ENCODE measurements around the gene KRT71. TPM values are rescaled to one million over a fixed set of nuclear protein-coding genes. Genes with fewer than 3 reads are reported as not detected.
"Not testable (repeated sequence)": the region's sequence is repeated elsewhere in the genome, so short reads cannot be mapped to it uniquely, and the experiment has no call there.

The KRT71 gene
- total RNA-seq, 1 donor from 2014 or later: not detected

- Histone ChIP-seq H4K20me1 (ENCODE audit: low read depth) (no peaks in the 10 kb centered on the region), H3K4me1 (no peaks in the 10 kb centered on the region), H3K4me2 (no peak overlapping the region), H3K9me3 (ENCODE audit: low read depth) (no peaks in the 10 kb centered on the region), H3K36me3 (no peaks in the 10 kb centered on the region), H2AFZ (replicated peaks) (no peak overlapping the region), H3K79me2 (ENCODE audit: low read depth) (no peaks in the 10 kb centered on the region), H3K27ac (no peak overlapping the region), H3K9ac (no peak overlapping the region), H3F3A (ENCODE audit: low read depth) (no peaks in the 10 kb centered on the region), H3K27me3 (no peaks in the 10 kb centered on the region), H3K4me3 (no peak overlapping the region)
- Mint-ChIP-seq H3K27ac (no peak overlapping the region), H3K9me3 (peaks cover 10% of the 10 kb centered on the region), H3K27me3 (ENCODE audit: insufficient read depth, low read depth) (no peaks in the 10 kb centered on the region), H3K4me3 (no peak overlapping the region), H3K4me1 (no peaks in the 10 kb centered on the region), H3K36me3 (no peaks in the 10 kb centered on the region)
- DNase-seq (ENCODE audit: low spot score): no peak
- TF ChIP-seq EZH2phosphoT487 (IDR thresholded peaks at IDR 0.05) (no peak), EZH2 (IDR thresholded peaks at IDR 0.05) (no peak), CTCF (IDR thresholded peaks at IDR 0.05) (no peak)
Measured at GRCh38 chr12:52508211-52508610, 44.7 kb downstream of the KRT71 start.

GRCh38 chr12:52506858-52507715 is 45.9 kb downstream of the KRT71 start:
- H3K4me1 ChIP-seq: no peaks in the 10 kb centered on the region
- H3K9ac ChIP-seq: no peak overlapping the region
- TF ChIP-seq EZH2phosphoT487 (IDR thresholded peaks at IDR 0.05): no peak
- TF ChIP-seq EZH2 (IDR thresholded peaks at IDR 0.05): no peak
- TF ChIP-seq CTCF (IDR thresholded peaks at IDR 0.05): peak; percentile 66
- no peaks in the 10 kb centered on the region for H3K79me2 ChIP-seq (ENCODE audit: low read depth)
- H3K4me2 ChIP-seq: no peak overlapping the region
- H3F3A ChIP-seq (ENCODE audit: low read depth): no peaks in the 10 kb centered on the region
- DNase-seq (ENCODE audit: low spot score): peak; percentile 63
- no peaks in the 10 kb centered on the region for H3K9me3 ChIP-seq (ENCODE audit: low read depth)
- H3K27me3 ChIP-seq: no peaks in the 10 kb centered on the region
- H2AFZ ChIP-seq (replicated peaks): peak overlapping the region; percentile 40
- no peak overlapping the region for H3K4me3 ChIP-seq
- Mint-ChIP-seq H3K27me3 (ENCODE audit: insufficient read depth, low read depth) (no peaks in the 10 kb centered on the region), H3K36me3 (no peaks in the 10 kb centered on the region), H3K4me1 (no peaks in the 10 kb centered on the region), H3K4me3 (no peak overlapping the region), H3K27ac (no peak overlapping the region), H3K9me3 (peaks cover 10% of the 10 kb centered on the region)
- no peak overlapping the region for H3K27ac ChIP-seq
- H4K20me1 ChIP-seq (ENCODE audit: low read depth): no peaks in the 10 kb centered on the region
- no peaks in the 10 kb centered on the region for H3K36me3 ChIP-seq

- Mint-ChIP-seq H3K27me3 (ENCODE audit: insufficient read depth, low read depth) (no peaks in the 10 kb centered on the region), H3K4me1 (no peaks in the 10 kb centered on the region), H3K9me3 (peaks cover 2% of the 10 kb centered on the region), H3K4me3 (no peak overlapping the region), H3K27ac (no peak overlapping the region), H3K36me3 (no peaks in the 10 kb centered on the region)
- no peak overlapping the region for H2AFZ ChIP-seq (replicated peaks)
- H3K9me3 ChIP-seq (ENCODE audit: low read depth): no peaks in the 10 kb centered on the region
- no peak overlapping the region for H3K27ac ChIP-seq
- no peak for TF ChIP-seq EZH2 (IDR thresholded peaks at IDR 0.05)
- no peak overlapping the region for H3K4me3 ChIP-seq
- no peaks in the 10 kb centered on the region for H3K79me2 ChIP-seq (ENCODE audit: low read depth)
- no peaks in the 10 kb centered on the region for H3K4me1 ChIP-seq
- no peaks in the 10 kb centered on the region for H3K27me3 ChIP-seq
- H4K20me1 ChIP-seq (ENCODE audit: low read depth): no peaks in the 10 kb centered on the region
- H3F3A ChIP-seq (ENCODE audit: low read depth): no peaks in the 10 kb centered on the region
- no peak for DNase-seq (ENCODE audit: low spot score)
- H3K4me2 ChIP-seq: no peak overlapping the region
- no peaks in the 10 kb centered on the region for H3K36me3 ChIP-seq
- H3K9ac ChIP-seq: no peak overlapping the region
Measured at GRCh38 chr12:52502877-52503276, 50.1 kb downstream of the KRT71 start.

GRCh38 chr12:52501490-52501889 is 51.5 kb downstream of the KRT71 start:
- peaks cover 2% of the 10 kb centered on the region for H3K9me3 Mint-ChIP-seq
- no peak overlapping the region for H3K4me3 Mint-ChIP-seq
- H3K36me3 ChIP-seq: no peaks in the 10 kb centered on the region
- no peak overlapping the region for H3K4me3 ChIP-seq
- H3K9me3 ChIP-seq (ENCODE audit: low read depth): no peaks in the 10 kb centered on the region
- H3K9ac ChIP-seq: no peak overlapping the region
- no peaks in the 10 kb centered on the region for H3K27me3 ChIP-seq
- H3K4me1 Mint-ChIP-seq: peaks cover 3% of the 10 kb centered on the region
- H4K20me1 ChIP-seq (ENCODE audit: low read depth): no peaks in the 10 kb centered on the region
- no peak overlapping the region for H3K4me2 ChIP-seq
- H3F3A ChIP-seq (ENCODE audit: low read depth): peaks cover 5% of the 10 kb centered on the region
- no peak overlapping the region for H3K27ac ChIP-seq
- no peaks in the 10 kb centered on the region for H3K36me3 Mint-ChIP-seq
- DNase-seq (ENCODE audit: low spot score): no peak
- H3K4me1 ChIP-seq: peaks cover 7% of the 10 kb centered on the region
- TF ChIP-seq EZH2 (IDR thresholded peaks at IDR 0.05): no peak
- TF ChIP-seq EZH2phosphoT487 (IDR thresholded peaks at IDR 0.05): no peak
- no peak for TF ChIP-seq CTCF (IDR thresholded peaks at IDR 0.05)
- H2AFZ ChIP-seq (replicated peaks): no peak overlapping the region
- H3K27ac Mint-ChIP-seq: peak overlapping the region; percentile 17
- H3K79me2 ChIP-seq (ENCODE audit: low read depth): no peaks in the 10 kb centered on the region
- no peaks in the 10 kb centered on the region for H3K27me3 Mint-ChIP-seq (ENCODE audit: insufficient read depth, low read depth)

- not testable (repeated sequence) for H3K36me3 ChIP-seq; H3K79me2 ChIP-seq (ENCODE audit: low read depth); H3K9me3 ChIP-seq (ENCODE audit: low read depth); H3K9me3 Mint-ChIP-seq; H3K36me3 Mint-ChIP-seq; H3K4me3 Mint-ChIP-seq; H2AFZ ChIP-seq (replicated peaks); H3K27me3 Mint-ChIP-seq (ENCODE audit: insufficient read depth, low read depth); H3K27me3 ChIP-seq; H3K4me3 ChIP-seq; H3K4me2 ChIP-seq; DNase-seq (ENCODE audit: low spot score); H3K9ac ChIP-seq; H4K20me1 ChIP-seq (ENCODE audit: low read depth); H3K27ac Mint-ChIP-seq; H3K27ac ChIP-seq
- peaks cover 12% of the 10 kb centered on the region for H3K4me1 Mint-ChIP-seq
- Histone ChIP-seq H3F3A (ENCODE audit: low read depth) (peaks cover 13% of the 10 kb centered on the region), H3K4me1 (peaks cover 17% of the 10 kb centered on the region)
Measured at GRCh38 chr12:52500574-52500973, 52.4 kb downstream of the KRT71 start.

All from neural progenitor cell (in vitro differentiated cells).